B cell (primary cell): Measurements from ENCODE around the gene ST8SIA2. TPM values are rescaled to one million over a fixed set of nuclear protein-coding genes. Genes with fewer than 3 reads are reported as not detected.

Source experiments
- ATAC-seq: fragments of 200-7000 bp; cut with Tn5 transposase; one replicate; pipeline ENCODE4 v1.10.0; 2021; ENCODE audit warnings: low read depth, mild to moderate bottlenecking, moderate number of reproducible peaks, moderate library complexity
- CTCF ChIA-PET: fragments of 350-600 bp; sonication (Branson Sonifier 250); formaldehyde crosslinking; loops from one replicate; lab custom pipeline; 2021; ENCODE audit warnings: antibody characterized with exemption, inconsistent platforms; lab: Charles Lee
- POLR2A ChIA-PET: fragments of 350-600 bp; sonication (Branson Sonifier 250); formaldehyde crosslinking; loops from one replicate; lab custom pipeline; 2021; ENCODE audit warnings: antibody characterized with exemption; lab: Charles Lee
- DNase-seq: peaks from one replicate; pipeline ENCODE4 v3.0.0; 2013
- H2AFZ ChIP-seq: 2 replicates; pipeline ENCODE4 v1.6.1; 2012; ENCODE audit warnings: mild to moderate bottlenecking, low read depth, low read length; ENCODE audit not compliant: insufficient read depth, poor library complexity, severe bottlenecking
- H3K27ac ChIP-seq, 2 donors: 1 replicate in 1 of 2; 2 replicates in 1 of 2; pipeline ENCODE4 v1.5.1; 2012 to 2013; ENCODE audit warnings: low read length in 2 of 2, mild to moderate bottlenecking in 2 of 2, moderate library complexity in 1 of 2
- H3K27me3 ChIP-seq, 4 experiments: fragments of 200-600 bp in 1 of 4; sonication (generic) in 1 of 4; replicated peaks in 1 of 4; 1 replicate in 2 of 4; 2 replicates in 2 of 4; pipeline versions ENCODE4 v1.6.1 to v1.7.0; 2013 to 2016; ENCODE audit warnings: low read length in 3 of 4, mild to moderate bottlenecking in 2 of 4, mixed read lengths in 1 of 4, moderate library complexity in 1 of 4; ENCODE audit not compliant: insufficient read depth in 4 of 4, control insufficient read depth in 3 of 4; ENCODE audit errors: control extremely low read depth in 1 of 4
- H3K36me3 ChIP-seq, 2 experiments: replicated peaks in 1 of 2; 1 replicate in 1 of 2; 2 replicates in 1 of 2; pipeline versions ENCODE4 v1.6.1 to v1.7.1; 2013; ENCODE audit warnings: low read length in 1 of 2; ENCODE audit not compliant: insufficient read depth in 2 of 2, control insufficient read depth in 1 of 2; ENCODE audit errors: control extremely low read depth in 1 of 2, extremely low read depth in 1 of 2
- H3K4me1 ChIP-seq, 2 donors: fragments of 200-600 bp in 1 of 2; sonication (generic) in 1 of 2; 1 replicate in 1 of 2; 2 replicates in 1 of 2; pipeline versions ENCODE4 v1.5.1 to v1.6.1; 2013 to 2017; ENCODE audit warnings: low read length in 2 of 2; ENCODE audit not compliant: control insufficient read depth in 2 of 2, insufficient read depth in 2 of 2
- H3K4me2 ChIP-seq: replicated peaks from 2 replicates; pipeline ENCODE3; 2012; ENCODE audit warnings: mild to moderate bottlenecking, low read depth, low read length; ENCODE audit not compliant: poor library complexity, severe bottlenecking
- H3K4me3 ChIP-seq, 5 experiments: fragments of 200-600 bp in 1 of 5; sonication (generic) in 1 of 5; 1 replicate in 3 of 5; 2 replicates in 2 of 5; pipeline versions ENCODE4 v1.5.1 to v1.7.0; 2011 to 2016; ENCODE audit warnings: low read length in 4 of 5, mild to moderate bottlenecking in 4 of 5, low read depth in 2 of 5, control low read depth in 1 of 5, moderate library complexity in 1 of 5; ENCODE audit not compliant: insufficient read depth in 1 of 5; ENCODE audit errors: control extremely low read depth in 1 of 5, extremely low read depth in 1 of 5
- H3K79me2 ChIP-seq: fragments of 200-600 bp; sonication (generic); one replicate; pipeline ENCODE4 v1.6.0; 2016; ENCODE audit warnings: low read length; ENCODE audit not compliant: control insufficient read depth, insufficient read depth
- H3K9ac ChIP-seq: fragments of 200-600 bp; sonication (generic); 2 replicates; pipeline ENCODE4 v1.6.1; 2017; ENCODE audit warnings: mild to moderate bottlenecking, low read length, moderate library complexity
- H3K9me3 ChIP-seq, 3 donors: one replicate each; pipeline versions ENCODE4 v1.6.1 to v1.7.1; 2013; ENCODE audit warnings: low read length in 2 of 3; ENCODE audit not compliant: control insufficient read depth in 2 of 3, insufficient read depth in 1 of 3; ENCODE audit errors: control extremely low read depth in 1 of 3
- H4K20me1 ChIP-seq: 2 replicates; pipeline ENCODE4 v1.6.0; 2012; ENCODE audit warnings: mild to moderate bottlenecking, low read length; ENCODE audit not compliant: insufficient read depth, control insufficient read depth, poor library complexity, severe bottlenecking
- H3K27ac Mint-ChIP-seq: one replicate; pipeline ENCODE4 v1.8.0; 2021; ENCODE audit warnings: mixed read lengths
- H3K27me3 Mint-ChIP-seq: one replicate; pipeline ENCODE4 v1.8.0; 2021; ENCODE audit warnings: mixed read lengths
- H3K4me1 Mint-ChIP-seq: one replicate; pipeline ENCODE4 v1.8.0; 2021; ENCODE audit warnings: mixed read lengths
- H3K4me3 Mint-ChIP-seq: one replicate; pipeline ENCODE4 v1.8.0; 2021; ENCODE audit warnings: mixed read lengths
- H3K9me3 Mint-ChIP-seq: one replicate; pipeline ENCODE4 v1.8.0; 2022; ENCODE audit warnings: mixed read lengths; ENCODE audit not compliant: insufficient read depth
- CTCF ChIP-seq: fragments of 200-600 bp; IDR thresholded peaks from one replicate; pipeline ENCODE4 v1.8.0; 2022; ENCODE audit warnings: antibody characterized with exemption, mild to moderate bottlenecking
- EZH2 ChIP-seq: IDR thresholded peaks from 2 replicates; pipeline ENCODE4 v1.6.1; 2012; ENCODE audit warnings: borderline replicate concordance, low read depth, mild to moderate bottlenecking, moderate library complexity, low read length; ENCODE audit not compliant: insufficient read depth, poor library complexity, severe bottlenecking
- WGBS: methylation state at CpG from one replicate; pipeline ENCODE4 v1.1.5; 2013; ENCODE audit warnings: missing lambda C conversion rate; ENCODE audit not compliant: insufficient coverage; 5-methylcytosine and 5-hydroxymethylcytosine counted together
- intact Hi-C: fragments of 100-400 bp; cut with micrococcal nuclease; formaldehyde crosslinking; loops from one replicate; pipeline ENCODE4 v1.10.0; 2022
- polyA plus RNA-seq: library from polyadenylated mRNA; depleted of rRNA; stranded (reverse); fragments of >200 nt; gene quantifications from 2 replicates; pipeline ENCODE4 v1.2.3, GENCODE V29; 2012
- total RNA-seq, 2 donors: library from RNA; stranded (reverse); fragments of 120-200 nt in 1 of 2; gene quantifications; 1 replicate in 1 of 2; 2 replicates in 1 of 2; pipeline versions ENCODE4 v1.2.3 to v1.2.4, GENCODE V29; 2013 to 2022

ST8SIA2 gene
- total and polyA plus RNA-seq, 2 donors (not counting 1 experiment from before 2014, with no cell fraction given) = not detected

- no peak overlapping the region for H3K27ac Mint-ChIP-seq
- intact Hi-C loops = no loop called here
- no peak overlapping the region for H3K4me3 Mint-ChIP-seq
- ATAC-seq (no peak), DNase-seq (no peak)
- H3K79me2 ChIP-seq = no peaks in the 10 kb centered on the region
- 83% methylated on average over 2 of the region's 2 CpGs for WGBS
- no peak overlapping the region for H3K9ac ChIP-seq
- ChIA-PET POLR2A (no interaction called here), CTCF (no interaction called here)
- no peaks in the 10 kb centered on the region for H3K27me3 Mint-ChIP-seq
- no peaks in the 10 kb centered on the region for H3K27me3 ChIP-seq
- H4K20me1 ChIP-seq = no peaks in the 10 kb centered on the region
- H3K27ac ChIP-seq = no peak overlapping the region
- no peak overlapping the region for H2AFZ ChIP-seq
- no peak overlapping the region for H3K4me2 ChIP-seq
- H3K4me1 Mint-ChIP-seq = no peaks in the 10 kb centered on the region
- H3K9me3 Mint-ChIP-seq = no peaks in the 10 kb centered on the region
- TF ChIP-seq EZH2 (no peak), CTCF (no peak)
- peaks cover 0 to 2% (median 0%) of the 10 kb centered on the region in 3 donors for H3K9me3 ChIP-seq
- no peaks in the 10 kb centered on the region for H3K4me1 ChIP-seq
- no peaks in the 10 kb centered on the region for H3K36me3 ChIP-seq
- H3K4me3 ChIP-seq = no peak overlapping the region
Measured at GRCh38 chr15:92462424-92463125, 68.9 kb downstream of the ST8SIA2 start.

- TF ChIP-seq CTCF (no peak), EZH2 (no peak)
- no peaks in the 10 kb centered on the region for H3K4me1 ChIP-seq
- H3K27ac ChIP-seq = no peak overlapping the region
- H3K9me3 ChIP-seq = peaks cover 0 to 2% (median 0%) of the 10 kb centered on the region in 3 donors
- H4K20me1 ChIP-seq = no peaks in the 10 kb centered on the region
- H3K36me3 ChIP-seq = no peaks in the 10 kb centered on the region
- ChIA-PET CTCF (no interaction called here), POLR2A (no interaction called here)
- Mint-ChIP-seq H3K4me3 (no peak overlapping the region), H3K9me3 (no peaks in the 10 kb centered on the region), H3K27me3 (peaks cover 2% of the 10 kb centered on the region), H3K27ac (no peak overlapping the region), H3K4me1 (no peaks in the 10 kb centered on the region)
- H3K4me2 ChIP-seq = no peak overlapping the region
- intact Hi-C loops = no loop called here
- no peak overlapping the region for H3K4me3 ChIP-seq
- no peak for DNase-seq
- no peaks in the 10 kb centered on the region for H3K79me2 ChIP-seq
- H3K9ac ChIP-seq = no peak overlapping the region
- no peaks in the 10 kb centered on the region for H3K27me3 ChIP-seq
- WGBS = 85% methylated on average over 5 of the region's 5 CpGs
- ATAC-seq = no peak
- no peak overlapping the region for H2AFZ ChIP-seq
Measured at GRCh38 chr15:92463352-92463751, 69.7 kb downstream of the ST8SIA2 start.
